Endothelial cell of umbilical vein (primary cell): ENCODE results near the gene MRPL54. TPM values are rescaled to one million over a fixed set of nuclear protein-coding genes. Genes with fewer than 3 reads are reported as not detected.

Experiments used
- BruUV-seq: library from RNA; stranded (reverse); fragments of 400-500 nt; replicated peaks from 2 replicates; lab custom pipeline; 2021; lab: Mats Ljungman, UMichigan
- CTCF ChIA-PET: fragments of 300-600, 350-600 bp; sonication (Branson Sonifier 250); formaldehyde crosslinking; loops from one replicate; lab custom pipeline; 2021; ENCODE audit warnings: antibody characterized with exemption, inconsistent platforms; lab: Charles Lee
- POLR2A ChIA-PET: fragments of 300-600, 350-600 bp; sonication (Branson Sonifier 250); formaldehyde crosslinking; loops from one replicate; lab custom pipeline; 2021; ENCODE audit warnings: antibody characterized with exemption, inconsistent platforms; lab: Charles Lee
- DNase-seq: peaks from one replicate; pipeline ENCODE4 v3.0.0-alpha.2; 2011; ENCODE audit warnings: low read depth, low spot score
- FAIRE-seq: peaks from 2 replicates; lab custom pipeline; 2011; peaks lifted over from hg19 to GRCh38; lab: Jason Lieb, UNC
- H2AFZ ChIP-seq: 2 replicates; pipeline ENCODE4 v1.6.0; 2012; ENCODE audit warnings: low read depth, low read length, control low read depth, inconsistent platforms
- H3K27ac ChIP-seq: 2 replicates; pipeline ENCODE4 v1.5.1; 2011; ENCODE audit warnings: low read depth, mild to moderate bottlenecking, control low read depth, low read length, moderate library complexity; ENCODE audit not compliant: insufficient read depth
- H3K27me3 ChIP-seq, 2 experiments: 2 replicates each; pipeline versions ENCODE4 v1.6.0 to v1.6.1; 2011; ENCODE audit warnings: low read length in 2 of 2, mixed read lengths in 1 of 2; ENCODE audit not compliant: control insufficient read depth in 2 of 2, insufficient read depth in 2 of 2
- H3K36me3 ChIP-seq, 2 experiments: 2 replicates in 1 of 2; 3 replicates in 1 of 2; pipeline ENCODE4 v1.5.1; 2011; ENCODE audit warnings: low read length in 2 of 2, mild to moderate bottlenecking in 1 of 2, moderate library complexity in 1 of 2; ENCODE audit not compliant: control insufficient read depth in 2 of 2, insufficient read depth in 2 of 2; ENCODE audit errors: extremely low read depth in 1 of 2
- H3K4me1 ChIP-seq: 3 replicates; pipeline ENCODE4 v1.5.1; 2011; ENCODE audit warnings: mild to moderate bottlenecking, low read length; ENCODE audit not compliant: control insufficient read depth, insufficient read depth; ENCODE audit errors: extremely low read depth
- H3K4me2 ChIP-seq: 2 replicates; pipeline ENCODE4 v1.6.1; 2011; ENCODE audit warnings: low read length, control low read depth, mixed read lengths; ENCODE audit not compliant: insufficient read depth
- H3K4me3 ChIP-seq, 3 experiments: fragments of 200-600 bp in 1 of 3; sonication (generic), shearing (Covaris generic) in 1 of 3; replicated peaks in 1 of 3; 2 replicates each; pipeline ENCODE4 v1.5.1; 2011 to 2016; ENCODE audit warnings: control low read depth in 3 of 3, low read length in 3 of 3, mild to moderate bottlenecking in 2 of 3, inconsistent platforms in 1 of 3, low read depth in 1 of 3, moderate library complexity in 1 of 3; ENCODE audit not compliant: insufficient read depth in 1 of 3
- H3K79me2 ChIP-seq: 2 replicates; pipeline ENCODE4 v1.6.0; 2012; ENCODE audit warnings: low read length, inconsistent platforms; ENCODE audit not compliant: control insufficient read depth, insufficient read depth
- H3K9ac ChIP-seq: replicated peaks from 2 replicates; pipeline ENCODE3; 2011; ENCODE audit warnings: low read length, control low read depth; ENCODE audit not compliant: insufficient read depth; ENCODE audit errors: extremely low read depth
- H3K9me1 ChIP-seq: replicated peaks from 3 replicates; pipeline ENCODE4 v1.6.0; 2011; ENCODE audit warnings: mild to moderate bottlenecking, low read length; ENCODE audit not compliant: control insufficient read depth, insufficient read depth; ENCODE audit errors: extremely low read depth
- H3K9me3 ChIP-seq: replicated peaks from 2 replicates; pipeline ENCODE4 v1.5.1; 2012; ENCODE audit warnings: low read length, inconsistent platforms; ENCODE audit not compliant: control insufficient read depth, insufficient read depth
- H4K20me1 ChIP-seq: replicated peaks from 2 replicates; pipeline ENCODE3; 2011; ENCODE audit warnings: mild to moderate bottlenecking, low read length; ENCODE audit not compliant: control insufficient read depth, insufficient read depth; ENCODE audit errors: extremely low read depth
- EZH2 ChIP-seq: IDR thresholded peaks from 2 replicates; pipeline ENCODE4 v1.6.1; 2012; ENCODE audit warnings: borderline replicate concordance, low read depth, mild to moderate bottlenecking, moderate library complexity, low read length, inconsistent platforms; ENCODE audit not compliant: severe bottlenecking
- FOS ChIP-seq: IDR thresholded peaks from 2 replicates; pipeline ENCODE4 v1.6.1; 2011; ENCODE audit warnings: mild to moderate bottlenecking, low read length, moderate library complexity, borderline replicate concordance; ENCODE audit not compliant: insufficient read depth
- GATA2 ChIP-seq: IDR thresholded peaks from 2 replicates; pipeline ENCODE4 v1.7.0; 2011; ENCODE audit warnings: low read depth, mild to moderate bottlenecking, moderate library complexity, mixed read lengths, low read length; ENCODE audit not compliant: insufficient read length, insufficient read depth
- JUN ChIP-seq: IDR thresholded peaks from 2 replicates; pipeline ENCODE4 v1.6.1; 2011; ENCODE audit warnings: borderline replicate concordance, low read depth; ENCODE audit not compliant: insufficient read length, insufficient read depth
- MAX ChIP-seq: IDR thresholded peaks from 2 replicates; pipeline ENCODE4 v1.6.1; 2011; ENCODE audit not compliant: insufficient read depth, insufficient read length
- MYC ChIP-seq: IDR thresholded peaks from one replicate; pipeline ENCODE4 v1.6.1; 2011; ENCODE audit warnings: mild to moderate bottlenecking, low read depth, low read length
- POLR2A ChIP-seq: IDR thresholded peaks from 2 replicates; pipeline ENCODE4 v1.6.1; 2012; ENCODE audit warnings: low read depth, mild to moderate bottlenecking, control low read depth, low read length
- POLR2AphosphoS5 ChIP-seq: IDR thresholded peaks from 2 replicates; pipeline ENCODE4 v1.6.1; 2012; ENCODE audit warnings: low read depth, mild to moderate bottlenecking, control low read depth, low read length, moderate library complexity; ENCODE audit not compliant: insufficient read depth
- dilution Hi-C: fragments of 300-500 bp; cut with MboI; formaldehyde crosslinking; loops from one replicate; pipeline ENCODE4 v1.15.0; 2019; ENCODE audit warnings: low sequenced_read_pairs; ENCODE audit not compliant: extremely low pct_ligation_motif_present
- intact Hi-C: fragments of 100-400 bp; cut with micrococcal nuclease; formaldehyde crosslinking; loops from one replicate; pipeline ENCODE4 v1.10.0; 2022
- polyA plus RNA-seq, 4 experiments: library from polyadenylated mRNA; depleted of rRNA in 3 of 4; stranded (reverse) in 3 of 4; unstranded in 1 of 4; fragments of >200 nt; gene quantifications; 2 replicates each; pipeline versions ENCODE4 v1.2.1 to v1.2.3, GENCODE V29; 2011 to 2012; ENCODE audit warnings: missing spikeins in 1 of 4
- total RNA-seq: library from RNA; stranded (reverse); gene quantifications from 2 replicates; pipeline ENCODE4 v1.2.3, GENCODE V29; 2021
- TF ChIP-seq, protein P1 (sequence below), 2 donors: IDR thresholded peaks; 1 replicate in 1 of 2; 2 replicates in 1 of 2; pipeline ENCODE4 v1.5.1; 2011; ENCODE audit warnings: low read length in 2 of 2, mild to moderate bottlenecking in 2 of 2, moderate library complexity in 2 of 2, control low read depth in 1 of 2, inconsistent platforms in 1 of 2, low read depth in 1 of 2; ENCODE audit not compliant: insufficient read depth in 1 of 2; ENCODE audit errors: extremely low read depth in 1 of 2

MRPL54 gene
- total and polyA plus RNA-seq, 2 donors (not counting 3 experiments of a cell fraction or from before 2014, with no cell fraction given) = 76.3 to 93.1 TPM

GRCh38 chr19:3778899-3779723 is 16.6 kb downstream of the MRPL54 start:
- CTCF ChIA-PET = interaction anchor here (0.8 to 1.0 kb wide), 3 partner anchors 17 to 208 kb away, joined by 3 to 5 read pairs (median 3); no protein-coding TSS in a partner anchor
- BruUV-seq = no TSS peak

DNA sequence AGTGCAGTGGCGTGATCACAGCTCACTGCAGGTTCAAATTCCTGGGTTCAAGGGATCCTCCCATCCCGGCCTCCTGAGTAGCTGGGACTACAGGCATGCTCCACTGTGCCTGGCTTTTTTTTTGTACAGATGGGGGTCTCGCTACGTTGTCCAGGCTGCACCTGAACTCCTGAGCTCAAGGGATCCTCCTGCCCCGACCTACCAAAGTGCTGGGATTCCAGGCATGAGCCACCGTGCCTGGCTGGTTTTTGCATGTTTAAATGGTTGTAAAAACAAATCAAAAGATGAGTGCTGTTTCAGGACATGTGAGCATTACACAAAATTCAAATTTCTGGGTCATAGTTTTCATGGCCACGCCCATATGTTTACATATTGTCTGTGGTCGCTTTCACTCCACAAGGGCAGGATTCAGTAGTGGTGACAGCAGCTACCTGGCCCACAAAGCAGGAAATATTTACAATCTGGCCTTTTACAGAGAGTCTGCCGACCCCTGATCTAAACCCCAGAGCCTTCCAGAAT is 18.4 kb downstream of the MRPL54 start:
- dilution Hi-C loops (no loop called here), intact Hi-C loops (no loop called here)
- Histone ChIP-seq H3K9ac (no peak overlapping the region), H3K9me3 (peaks cover 2% of the 10 kb centered on the region), H3K4me3 (no peak overlapping the region), H3K4me2 (no peak overlapping the region), H3K4me1 (no peaks in the 10 kb centered on the region), H2AFZ (no peak overlapping the region), H3K27me3 (peaks cover 8 to 9% of the 10 kb centered on the region in 2 experiments), H3K79me2 (no peaks in the 10 kb centered on the region), H3K9me1 (no peaks in the 10 kb centered on the region), H3K27ac (no peak overlapping the region), H3K36me3 (no peaks in the 10 kb centered on the region), H4K20me1 (no peaks in the 10 kb centered on the region)
- FAIRE-seq = no peak
- TF ChIP-seq MAX (no peak), POLR2AphosphoS5 (no peak), GATA2 (no peak), MYC (no peak), POLR2A (no peak), JUN (no peak), FOS (no peak), EZH2 (no peak)
- TF ChIP-seq, protein P1, sequence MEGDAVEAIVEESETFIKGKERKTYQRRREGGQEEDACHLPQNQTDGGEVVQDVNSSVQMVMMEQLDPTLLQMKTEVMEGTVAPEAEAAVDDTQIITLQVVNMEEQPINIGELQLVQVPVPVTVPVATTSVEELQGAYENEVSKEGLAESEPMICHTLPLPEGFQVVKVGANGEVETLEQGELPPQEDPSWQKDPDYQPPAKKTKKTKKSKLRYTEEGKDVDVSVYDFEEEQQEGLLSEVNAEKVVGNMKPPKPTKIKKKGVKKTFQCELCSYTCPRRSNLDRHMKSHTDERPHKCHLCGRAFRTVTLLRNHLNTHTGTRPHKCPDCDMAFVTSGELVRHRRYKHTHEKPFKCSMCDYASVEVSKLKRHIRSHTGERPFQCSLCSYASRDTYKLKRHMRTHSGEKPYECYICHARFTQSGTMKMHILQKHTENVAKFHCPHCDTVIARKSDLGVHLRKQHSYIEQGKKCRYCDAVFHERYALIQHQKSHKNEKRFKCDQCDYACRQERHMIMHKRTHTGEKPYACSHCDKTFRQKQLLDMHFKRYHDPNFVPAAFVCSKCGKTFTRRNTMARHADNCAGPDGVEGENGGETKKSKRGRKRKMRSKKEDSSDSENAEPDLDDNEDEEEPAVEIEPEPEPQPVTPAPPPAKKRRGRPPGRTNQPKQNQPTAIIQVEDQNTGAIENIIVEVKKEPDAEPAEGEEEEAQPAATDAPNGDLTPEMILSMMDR (IDR thresholded peaks at IDR 0.05; ENCODE audit: extremely low read depth in 1 of 2, insufficient read depth in 1 of 2, low read depth in 1 of 2, low read length in 2 of 2) = no peak
- ChIA-PET CTCF (no interaction called here), POLR2A (no interaction called here)
- no peak for DNase-seq
- no TSS peak for BruUV-seq

More at GRCh38 chr19:3778899-3779723, 16.6 kb downstream of the MRPL54 start:
- Histone ChIP-seq H3K4me3 (no peak overlapping the region), H3K4me2 (no peak overlapping the region), H3K79me2 (no peaks in the 10 kb centered on the region), H3K9ac (no peak overlapping the region), H3K4me1 (no peaks in the 10 kb centered on the region), H2AFZ (no peak overlapping the region), H3K9me1 (no peaks in the 10 kb centered on the region), H3K36me3 (no peaks in the 10 kb centered on the region), H4K20me1 (no peaks in the 10 kb centered on the region), H3K9me3 (peaks cover 2% of the 10 kb centered on the region), H3K27ac (no peak overlapping the region), H3K27me3 (no peaks in the 10 kb centered on the region)
- TF ChIP-seq MYC = no peak
- TF ChIP-seq MAX = no peak
- no peak for TF ChIP-seq POLR2AphosphoS5
- no peak for TF ChIP-seq FOS
- no peak for TF ChIP-seq POLR2A
- no peak for TF ChIP-seq GATA2
- TF ChIP-seq EZH2 = no peak
- FAIRE-seq (no peak), DNase-seq (no peak)
- POLR2A ChIA-PET = no interaction called here
- intact Hi-C loops (no loop called here), dilution Hi-C loops (no loop called here)
